ENCODE data around the gene PRRX2.

The PRRX2 gene

DNA sequence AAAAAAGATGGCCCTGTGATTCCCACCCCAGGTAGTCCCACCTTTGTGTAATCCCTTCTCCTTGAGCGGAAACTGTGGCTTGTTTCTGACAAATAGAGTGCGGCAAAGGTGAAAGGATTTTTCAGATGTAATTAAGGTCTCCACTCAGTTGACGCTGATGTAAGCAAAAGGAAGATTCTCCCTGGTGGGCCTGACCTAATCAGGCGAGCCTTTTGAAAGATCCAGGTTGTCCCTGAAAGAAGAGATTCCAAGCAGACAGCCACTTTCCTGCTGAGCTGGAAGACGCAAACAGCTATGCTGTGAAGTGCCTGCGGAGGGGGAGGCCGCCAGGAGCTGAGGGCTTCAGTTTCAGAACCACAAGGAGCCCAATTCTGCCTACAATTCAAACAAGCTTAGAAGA lies 63.3 kb downstream of the PRRX2 start:
- Histone ChIP-seq H3K4me3 (ENCODE audit: low read length) (no peak overlapping the region), H3F3A (ENCODE audit: control insufficient read depth, insufficient read depth) (no peaks in the 10 kb centered on the region), H3K36me3 (ENCODE audit: control insufficient read depth, low read length) (no peaks in the 10 kb centered on the region), H3K27ac (ENCODE audit: low read depth, low read length) (no peak overlapping the region), H3K9me2 (replicated peaks; ENCODE audit: control insufficient read depth, low read length) (no peaks in the 10 kb centered on the region), H4K20me1 (ENCODE audit: control insufficient read depth, insufficient read depth, low read depth, low read length) (no peaks in the 10 kb centered on the region), H3K4me2 (ENCODE audit: low read length) (no peak overlapping the region), H3K9me3 (ENCODE audit: control insufficient read depth, insufficient read depth, low read length) (no peaks in the 10 kb centered on the region), H3K79me2 (ENCODE audit: control insufficient read depth, low read length) (no peaks in the 10 kb centered on the region), H3K27me3 (ENCODE audit: control insufficient read depth, low read length) (0 out of 2 replicates have a peak, but pooled peaks cover 2% of the 10 kb centered on the region), H3K4me1 (ENCODE audit: control insufficient read depth, low read length) (no peaks in the 10 kb centered on the region)
- TF ChIP-seq EZH2phosphoT487 (IDR thresholded peaks at IDR 0.05; ENCODE audit: borderline replicate concordance, low read length), result no peak
- TF ChIP-seq, protein P1, sequence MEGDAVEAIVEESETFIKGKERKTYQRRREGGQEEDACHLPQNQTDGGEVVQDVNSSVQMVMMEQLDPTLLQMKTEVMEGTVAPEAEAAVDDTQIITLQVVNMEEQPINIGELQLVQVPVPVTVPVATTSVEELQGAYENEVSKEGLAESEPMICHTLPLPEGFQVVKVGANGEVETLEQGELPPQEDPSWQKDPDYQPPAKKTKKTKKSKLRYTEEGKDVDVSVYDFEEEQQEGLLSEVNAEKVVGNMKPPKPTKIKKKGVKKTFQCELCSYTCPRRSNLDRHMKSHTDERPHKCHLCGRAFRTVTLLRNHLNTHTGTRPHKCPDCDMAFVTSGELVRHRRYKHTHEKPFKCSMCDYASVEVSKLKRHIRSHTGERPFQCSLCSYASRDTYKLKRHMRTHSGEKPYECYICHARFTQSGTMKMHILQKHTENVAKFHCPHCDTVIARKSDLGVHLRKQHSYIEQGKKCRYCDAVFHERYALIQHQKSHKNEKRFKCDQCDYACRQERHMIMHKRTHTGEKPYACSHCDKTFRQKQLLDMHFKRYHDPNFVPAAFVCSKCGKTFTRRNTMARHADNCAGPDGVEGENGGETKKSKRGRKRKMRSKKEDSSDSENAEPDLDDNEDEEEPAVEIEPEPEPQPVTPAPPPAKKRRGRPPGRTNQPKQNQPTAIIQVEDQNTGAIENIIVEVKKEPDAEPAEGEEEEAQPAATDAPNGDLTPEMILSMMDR (IDR thresholded peaks at IDR 0.05; ENCODE audit: low read depth, low read length, poor library complexity, severe bottlenecking), result no peak

DNA sequence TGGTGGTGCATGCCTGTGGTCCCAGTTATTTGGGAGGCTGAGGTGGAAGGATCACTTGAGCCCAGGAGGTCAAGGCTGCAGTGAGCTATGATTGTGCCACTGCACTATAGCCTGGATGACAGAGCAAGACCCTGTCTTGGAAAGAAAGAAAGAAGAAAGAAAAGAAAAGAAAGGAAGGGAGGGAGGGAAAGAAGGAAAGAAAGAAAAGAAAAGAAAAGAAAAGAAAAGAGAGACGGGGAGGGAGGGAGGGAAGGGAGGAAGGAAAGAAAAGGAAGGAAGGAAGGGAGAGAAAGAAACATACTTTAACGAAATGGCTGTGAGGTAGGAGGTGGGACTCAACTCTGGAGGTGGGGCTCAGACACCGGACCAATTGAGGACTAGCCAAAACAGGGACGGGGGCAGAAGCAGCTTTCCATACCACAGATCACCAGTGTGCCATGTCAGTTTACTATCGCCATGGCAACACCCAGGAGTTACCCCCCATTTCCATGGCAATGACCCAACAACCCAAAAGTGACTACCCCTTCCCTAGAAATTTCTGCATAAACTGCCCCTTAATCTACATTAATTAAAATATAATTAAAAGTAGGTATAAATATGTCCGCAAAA lies 66.1 kb downstream of the PRRX2 start:
- Histone ChIP-seq H4K20me1 (ENCODE audit: control insufficient read depth, insufficient read depth, low read depth, low read length) (no peaks in the 10 kb centered on the region), H3K4me3 (ENCODE audit: low read length) (no peak overlapping the region), H3K9me2 (replicated peaks; ENCODE audit: control insufficient read depth, low read length) (no peaks in the 10 kb centered on the region), H3K27ac (ENCODE audit: low read depth, low read length) (no peak overlapping the region), H3K9me3 (ENCODE audit: control insufficient read depth, insufficient read depth, low read length) (no peaks in the 10 kb centered on the region), H3K4me1 (ENCODE audit: control insufficient read depth, low read length) (no peaks in the 10 kb centered on the region), H3K79me2 (ENCODE audit: control insufficient read depth, low read length) (no peaks in the 10 kb centered on the region), H3K36me3 (ENCODE audit: control insufficient read depth, low read length) (no peaks in the 10 kb centered on the region), H3K4me2 (ENCODE audit: low read length) (no peak overlapping the region), H3F3A (ENCODE audit: control insufficient read depth, insufficient read depth) (no peaks in the 10 kb centered on the region), H3K27me3 (ENCODE audit: control insufficient read depth, low read length) (0 out of 2 replicates have a peak, but pooled peaks cover 2% of the 10 kb centered on the region)
- TF ChIP-seq, protein P1 (IDR thresholded peaks at IDR 0.05; ENCODE audit: low read depth, low read length, poor library complexity, severe bottlenecking), result no peak
- no peak for TF ChIP-seq EZH2phosphoT487 (IDR thresholded peaks at IDR 0.05; ENCODE audit: borderline replicate concordance, low read length)

GRCh38 chr9:129732100-129732499 lies 66.7 kb downstream of the PRRX2 start:
- no peaks in the 10 kb centered on the region for H4K20me1 ChIP-seq (ENCODE audit: control insufficient read depth, insufficient read depth, low read depth, low read length)
- H3F3A ChIP-seq (ENCODE audit: control insufficient read depth, insufficient read depth), result no peaks in the 10 kb centered on the region
- H3K9me2 ChIP-seq (replicated peaks; ENCODE audit: control insufficient read depth, low read length), result no peaks in the 10 kb centered on the region
- no peaks in the 10 kb centered on the region for H3K79me2 ChIP-seq (ENCODE audit: control insufficient read depth, low read length)
- peaks cover 4% of the 10 kb centered on the region; the same call in 1 of the 2 replicates for H3K27me3 ChIP-seq (ENCODE audit: control insufficient read depth, low read length)
- H3K4me2 ChIP-seq (ENCODE audit: low read length), result no peak overlapping the region
- TF ChIP-seq, protein P1 (IDR thresholded peaks at IDR 0.05; ENCODE audit: low read depth, low read length, poor library complexity, severe bottlenecking), result no peak
- TF ChIP-seq EZH2phosphoT487 (IDR thresholded peaks at IDR 0.05; ENCODE audit: borderline replicate concordance, low read length), result no peak
- no peak overlapping the region for H3K27ac ChIP-seq (ENCODE audit: low read depth, low read length)
- no peaks in the 10 kb centered on the region for H3K36me3 ChIP-seq (ENCODE audit: control insufficient read depth, low read length)
- no peaks in the 10 kb centered on the region for H3K9me3 ChIP-seq (ENCODE audit: control insufficient read depth, insufficient read depth, low read length)
- no peak overlapping the region for H3K4me3 ChIP-seq (ENCODE audit: low read length)
- peaks cover 3% of the 10 kb centered on the region for H3K4me1 ChIP-seq (ENCODE audit: control insufficient read depth, low read length)

All from DOHH2 (cell line).